Thyroid gland (tissue), 4 donors: ENCODE results near the gene FBN2.
"Not testable (repeated sequence)": the region's sequence is repeated elsewhere in the genome, so short reads cannot be mapped to it uniquely, and the experiment has no call there.

Experiments
- POLR2A ChIP-seq, 2 donors: fragments of 450-650 bp; IDR thresholded peaks; one replicate each; pipeline ENCODE4 v1.6.1; 2017; ENCODE audit warnings: antibody characterized with exemption in 2 of 2, mild to moderate bottlenecking in 2 of 2, moderate library complexity in 1 of 2
- TF ChIP-seq, protein P1 (sequence below), 6 experiments: fragments of 200-600 bp in 3 of 6; fragments of 450-650 bp in 3 of 6; sonication (generic) in 3 of 6; IDR thresholded peaks; one replicate each; pipeline ENCODE4 v1.5.1; 2016 to 2019; ENCODE audit warnings: antibody characterized with exemption in 6 of 6, mild to moderate bottlenecking in 2 of 6, inconsistent platforms in 1 of 6, moderate library complexity in 1 of 6

DNA sequence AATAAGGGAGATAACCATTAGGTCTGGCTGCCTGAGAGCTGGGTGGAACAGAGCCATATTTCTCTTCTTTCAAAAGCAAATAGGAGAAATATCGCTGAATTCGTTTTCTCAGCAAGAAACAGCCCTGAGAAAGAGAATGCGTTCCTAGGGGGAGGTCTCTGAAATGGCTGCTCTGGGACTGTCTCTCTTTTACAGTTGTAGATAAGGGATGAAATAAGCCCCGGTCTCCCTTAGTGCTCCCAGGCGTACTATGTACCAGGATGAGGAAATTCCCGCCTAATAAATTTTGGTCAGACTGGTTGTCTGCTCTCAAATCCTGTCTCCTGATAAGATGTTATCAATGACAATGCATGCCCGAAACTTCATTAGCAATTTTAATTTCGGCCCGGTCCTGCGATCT lies 90.8 kb downstream of the FBN2 start:
- TF ChIP-seq, protein P1, sequence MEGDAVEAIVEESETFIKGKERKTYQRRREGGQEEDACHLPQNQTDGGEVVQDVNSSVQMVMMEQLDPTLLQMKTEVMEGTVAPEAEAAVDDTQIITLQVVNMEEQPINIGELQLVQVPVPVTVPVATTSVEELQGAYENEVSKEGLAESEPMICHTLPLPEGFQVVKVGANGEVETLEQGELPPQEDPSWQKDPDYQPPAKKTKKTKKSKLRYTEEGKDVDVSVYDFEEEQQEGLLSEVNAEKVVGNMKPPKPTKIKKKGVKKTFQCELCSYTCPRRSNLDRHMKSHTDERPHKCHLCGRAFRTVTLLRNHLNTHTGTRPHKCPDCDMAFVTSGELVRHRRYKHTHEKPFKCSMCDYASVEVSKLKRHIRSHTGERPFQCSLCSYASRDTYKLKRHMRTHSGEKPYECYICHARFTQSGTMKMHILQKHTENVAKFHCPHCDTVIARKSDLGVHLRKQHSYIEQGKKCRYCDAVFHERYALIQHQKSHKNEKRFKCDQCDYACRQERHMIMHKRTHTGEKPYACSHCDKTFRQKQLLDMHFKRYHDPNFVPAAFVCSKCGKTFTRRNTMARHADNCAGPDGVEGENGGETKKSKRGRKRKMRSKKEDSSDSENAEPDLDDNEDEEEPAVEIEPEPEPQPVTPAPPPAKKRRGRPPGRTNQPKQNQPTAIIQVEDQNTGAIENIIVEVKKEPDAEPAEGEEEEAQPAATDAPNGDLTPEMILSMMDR (IDR thresholded peaks at IDR 0.05): not testable (repeated sequence)
- not testable (repeated sequence) for TF ChIP-seq POLR2A (IDR thresholded peaks at IDR 0.05)
